Parathyroid adenoma (tissue), 2 donors: ENCODE measurements around the gene ARMS2.

Experiments
- H2AFZ ChIP-seq: fragments of 300-600 bp; sonication (generic); one replicate; pipeline ENCODE4 v1.7.0; 2017; ENCODE audit warnings: antibody characterized with exemption, mild to moderate bottlenecking
- H3K27ac ChIP-seq: fragments of 300-600 bp; sonication (generic); one replicate; pipeline ENCODE4 v1.7.0; 2017
- H3K27me3 ChIP-seq: fragments of 300-600 bp; sonication (generic); one replicate; pipeline ENCODE4 v1.7.0; 2017; ENCODE audit warnings: low read length; ENCODE audit not compliant: control insufficient read depth, insufficient read depth
- H3K36me3 ChIP-seq: fragments of 300-600 bp; sonication (generic); one replicate; pipeline ENCODE4 v1.7.0; 2017; ENCODE audit warnings: low read length; ENCODE audit not compliant: control insufficient read depth, insufficient read depth
- H3K4me1 ChIP-seq: fragments of 300-600 bp; sonication (generic); one replicate; pipeline ENCODE4 v1.7.0; 2017; ENCODE audit warnings: control low read depth
- H3K4me2 ChIP-seq: fragments of 300-600 bp; sonication (generic); one replicate; pipeline ENCODE4 v1.7.0; 2017; ENCODE audit warnings: low read length
- H3K4me3 ChIP-seq: fragments of 300-600 bp; sonication (generic); one replicate; pipeline ENCODE4 v1.7.0; 2017; ENCODE audit warnings: low read depth, low read length
- H3K79me2 ChIP-seq: fragments of 300-600 bp; sonication (generic); one replicate; pipeline ENCODE4 v1.7.0; 2017; ENCODE audit warnings: control low read depth
- H3K9ac ChIP-seq: fragments of 300-600 bp; sonication (generic); one replicate; pipeline ENCODE4 v1.7.0; 2017; ENCODE audit warnings: mild to moderate bottlenecking
- H3K9me3 ChIP-seq: fragments of 300-600 bp; sonication (generic); one replicate; pipeline ENCODE4 v1.7.0; 2017; ENCODE audit warnings: low read length; ENCODE audit not compliant: control insufficient read depth
- TF ChIP-seq, protein P1 (sequence below): fragments of 300-600 bp; sonication (generic); IDR thresholded peaks from one replicate; pipeline ENCODE4 v1.7.0; 2017; ENCODE audit warnings: antibody characterized with exemption, mild to moderate bottlenecking
- donor health status: primary hyperparathyroidism.

ARMS2 gene

DNA sequence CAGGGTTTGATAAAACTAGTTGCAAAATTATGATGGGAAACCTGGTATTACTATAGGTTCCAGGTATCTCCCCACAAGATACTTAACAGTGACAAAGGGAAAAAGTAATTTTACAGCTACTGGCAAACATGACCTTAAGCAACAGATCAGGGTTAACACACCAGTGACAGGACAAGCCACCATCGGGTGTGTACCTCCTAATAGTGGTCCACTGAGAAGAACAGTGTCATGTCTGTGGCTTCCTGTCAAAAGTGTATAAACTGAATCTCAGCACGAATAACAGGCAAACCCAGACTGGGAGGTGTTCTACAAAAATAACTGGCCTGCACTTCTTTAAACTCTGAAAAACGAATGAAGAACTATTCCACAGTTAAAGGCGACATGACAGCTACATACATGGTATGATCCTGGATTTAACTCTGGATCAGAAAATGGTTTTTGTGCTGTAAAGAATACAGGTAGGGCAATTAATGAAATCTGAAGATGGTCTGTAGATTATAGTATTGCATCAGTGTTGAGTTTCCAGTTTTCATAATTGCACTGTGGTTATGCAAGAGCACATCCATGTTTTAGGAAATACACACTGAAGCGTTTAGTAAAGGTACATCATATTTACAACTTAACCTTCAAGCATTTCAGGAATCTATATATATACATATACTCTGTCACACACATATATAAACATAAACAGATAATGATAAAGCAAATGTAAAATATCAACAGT is 32.0 kb upstream of the ARMS2 start:
- TF ChIP-seq, protein P1, sequence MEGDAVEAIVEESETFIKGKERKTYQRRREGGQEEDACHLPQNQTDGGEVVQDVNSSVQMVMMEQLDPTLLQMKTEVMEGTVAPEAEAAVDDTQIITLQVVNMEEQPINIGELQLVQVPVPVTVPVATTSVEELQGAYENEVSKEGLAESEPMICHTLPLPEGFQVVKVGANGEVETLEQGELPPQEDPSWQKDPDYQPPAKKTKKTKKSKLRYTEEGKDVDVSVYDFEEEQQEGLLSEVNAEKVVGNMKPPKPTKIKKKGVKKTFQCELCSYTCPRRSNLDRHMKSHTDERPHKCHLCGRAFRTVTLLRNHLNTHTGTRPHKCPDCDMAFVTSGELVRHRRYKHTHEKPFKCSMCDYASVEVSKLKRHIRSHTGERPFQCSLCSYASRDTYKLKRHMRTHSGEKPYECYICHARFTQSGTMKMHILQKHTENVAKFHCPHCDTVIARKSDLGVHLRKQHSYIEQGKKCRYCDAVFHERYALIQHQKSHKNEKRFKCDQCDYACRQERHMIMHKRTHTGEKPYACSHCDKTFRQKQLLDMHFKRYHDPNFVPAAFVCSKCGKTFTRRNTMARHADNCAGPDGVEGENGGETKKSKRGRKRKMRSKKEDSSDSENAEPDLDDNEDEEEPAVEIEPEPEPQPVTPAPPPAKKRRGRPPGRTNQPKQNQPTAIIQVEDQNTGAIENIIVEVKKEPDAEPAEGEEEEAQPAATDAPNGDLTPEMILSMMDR: no peak
- Histone ChIP-seq H3K9me3 (no peaks in the 10 kb centered on the region), H3K4me3 (no peak overlapping the region), H3K9ac (no peak overlapping the region), H3K27me3 (no peaks in the 10 kb centered on the region), H3K4me1 (no peaks in the 10 kb centered on the region), H3K4me2 (no peak overlapping the region), H2AFZ (no peak overlapping the region), H3K36me3 (no peaks in the 10 kb centered on the region), H3K27ac (no peak overlapping the region), H3K79me2 (no peaks in the 10 kb centered on the region)

DNA sequence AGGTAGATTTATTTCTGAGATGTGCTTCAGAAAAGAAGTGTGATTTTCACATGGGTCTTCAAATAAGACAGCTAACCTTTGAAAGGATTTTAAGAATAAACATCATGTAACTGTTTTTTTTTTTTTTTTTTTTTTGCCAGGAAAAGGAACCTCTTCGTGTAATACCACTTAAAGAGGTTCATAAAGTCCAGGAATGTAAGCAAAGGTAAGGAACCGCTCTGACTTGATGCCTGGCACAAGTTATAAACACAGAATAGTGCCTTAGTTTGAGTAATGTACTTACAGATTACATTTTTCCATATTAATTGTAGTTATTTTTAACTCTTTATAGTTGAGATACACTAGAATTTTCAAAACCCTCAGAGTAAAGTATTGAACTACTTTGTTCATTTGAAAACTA is 30.4 kb upstream of the ARMS2 start:
- Histone ChIP-seq H3K4me2 (no peak overlapping the region), H3K27ac (no peak overlapping the region), H3K79me2 (no peaks in the 10 kb centered on the region), H3K27me3 (no peaks in the 10 kb centered on the region), H2AFZ (no peak overlapping the region), H3K36me3 (no peaks in the 10 kb centered on the region), H3K4me3 (no peak overlapping the region), H3K9me3 (no peaks in the 10 kb centered on the region), H3K9ac (no peak overlapping the region), H3K4me1 (no peaks in the 10 kb centered on the region)
- TF ChIP-seq, protein P1: no peak

DNA sequence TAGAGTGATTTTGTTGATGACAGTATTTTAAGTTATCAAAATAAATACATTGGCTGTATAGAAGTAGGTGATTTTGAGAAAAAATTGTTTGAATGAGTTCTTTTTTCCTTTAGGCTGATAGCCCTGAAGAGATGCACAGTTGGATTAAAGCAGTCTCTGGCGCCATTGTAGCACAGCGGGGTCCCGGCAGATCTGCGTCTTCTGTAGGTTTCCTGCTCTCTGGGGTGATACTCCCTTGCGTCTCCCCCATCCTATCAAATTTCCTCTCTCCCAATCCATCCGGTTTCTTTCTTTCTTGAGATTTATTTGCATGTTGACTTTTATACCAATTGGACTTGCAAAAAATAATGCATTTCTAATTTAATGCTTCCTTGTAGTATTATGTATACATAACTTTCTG is 27.6 kb upstream of the ARMS2 start:
- Histone ChIP-seq H3K4me3 (no peak overlapping the region), H2AFZ (no peak overlapping the region), H3K27ac (no peak overlapping the region), H3K4me1 (no peaks in the 10 kb centered on the region), H3K79me2 (no peaks in the 10 kb centered on the region), H3K4me2 (no peak overlapping the region), H3K27me3 (no peaks in the 10 kb centered on the region), H3K36me3 (no peaks in the 10 kb centered on the region), H3K9me3 (no peaks in the 10 kb centered on the region), H3K9ac (no peak overlapping the region)
- TF ChIP-seq, protein P1: no peak

DNA sequence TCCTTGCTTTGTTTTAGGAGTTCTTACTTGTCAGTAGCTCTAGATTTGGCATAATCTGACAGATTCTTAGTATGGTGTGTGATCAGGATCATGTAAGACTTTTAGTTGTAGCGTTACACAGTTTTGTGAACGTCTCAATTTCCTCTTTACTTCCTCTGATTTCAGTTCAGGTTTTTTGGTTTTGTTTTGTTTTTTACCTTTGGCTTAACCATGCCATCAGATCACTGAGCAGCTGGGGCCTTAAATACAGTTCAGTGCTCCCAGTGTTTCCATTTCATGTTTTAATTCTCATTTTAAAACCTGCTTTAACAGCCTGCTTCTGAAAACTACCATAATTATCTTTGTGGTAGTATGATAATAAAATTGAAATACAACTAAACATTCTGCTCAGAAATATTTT is 27.2 kb upstream of the ARMS2 start:
- Histone ChIP-seq H3K4me3 (no peak overlapping the region), H3K27me3 (no peaks in the 10 kb centered on the region)

More for the DNA sequence above, 27.2 kb upstream of the ARMS2 start:
- Histone ChIP-seq H3K27ac (no peak overlapping the region), H3K4me2 (no peak overlapping the region), H3K9me3 (no peaks in the 10 kb centered on the region), H3K4me1 (no peaks in the 10 kb centered on the region), H2AFZ (no peak overlapping the region), H3K9ac (no peak overlapping the region), H3K79me2 (no peaks in the 10 kb centered on the region), H3K36me3 (no peaks in the 10 kb centered on the region)
- TF ChIP-seq, protein P1: no peak
